Pancreas (tissue), 10 donors: ENCODE data around the gene EPB41L3. TPM values are rescaled to one million over a fixed set of nuclear protein-coding genes. Genes with fewer than 3 reads are reported as not detected.

Experiments used
- ATAC-seq, 4 donors: fragments of 200-7000 bp; cut with Tn5 transposase; one replicate each; pipeline versions ENCODE4 v1.8.0 to v1.9.1; 2020; ENCODE audit warnings: mild to moderate bottlenecking in 4 of 4, moderate library complexity in 4 of 4
- DNase-seq, 6 donors: peaks; one replicate each; pipeline ENCODE4 v3.0.0-alpha.2; 2020
- FAIRE-seq: peaks from 2 replicates; lab custom pipeline; 2012; peaks lifted over from hg19 to GRCh38; lab: Jason Lieb, UNC
- H3K27ac ChIP-seq, 4 donors: fragments of 200-600 bp; sonication (generic); 1 replicate in 3 of 4; 2 replicates in 1 of 4; pipeline versions ENCODE4 v1.5.0 to v1.8.0; 2020
- H3K27me3 ChIP-seq, 4 donors: fragments of 200-600 bp; one replicate each; pipeline ENCODE4 v1.8.0; 2021
- H3K36me3 ChIP-seq, 3 donors: fragments of 200-600 bp; sonication (generic) in 1 of 3; one replicate each; pipeline versions ENCODE4 v1.5.0 to v1.8.0; 2020 to 2021
- H3K4me1 ChIP-seq, 3 donors: fragments of 200-600 bp; one replicate each; pipeline ENCODE4 v1.8.0; 2021
- H3K4me3 ChIP-seq, 4 donors: fragments of 200-600 bp; sonication (generic) in 2 of 4; one replicate each; pipeline versions ENCODE4 v1.5.0 to v1.8.0; 2020 to 2021
- H3K9me3 ChIP-seq, 4 donors: fragments of 200-600 bp; one replicate each; pipeline ENCODE4 v1.8.0; 2021
- WGBS, 2 donors: extraction: QIAGEN DNeasy Blood & Tissue Kit; methylation state at CpG; one replicate each; pipeline ENCODE4 v1.1.7; 2013; 5-methylcytosine and 5-hydroxymethylcytosine counted together
- intact Hi-C, 3 donors: fragments of 100-400 bp; cut with DNase I; formaldehyde crosslinking; loops; one replicate each; pipeline versions ENCODE4 v1.11.1 to v1.14.2; 2022
- polyA plus RNA-seq, 2 donors: library from polyadenylated mRNA; stranded (reverse); fragments of 200-250 nt; gene quantifications; one replicate each; pipeline ENCODE4 v1.2.3, GENCODE V29; 2013
- total RNA-seq, 6 donors: library from RNA; stranded (reverse); fragmentation: NEBNext Ultra II Directional in 4 of 6; extraction: Animal tissue kit (Norgen Biotek cat#: 25700) in 4 of 6; gene quantifications; one replicate each; pipeline versions ENCODE4 v1.2.1 to v1.2.4, GENCODE V29; 2021 to 2023
- TF ChIP-seq, protein P1 (sequence below), 4 donors: fragments of 200-600 bp; sonication (generic) in 3 of 4; IDR thresholded peaks; one replicate each; pipeline versions ENCODE4 v1.5.0 to v1.8.0; 2021; ENCODE audit warnings: antibody characterized with exemption in 4 of 4
- donor health status: healthy with polysubstance abuse.
- donor health status: DM: no; HTN: no; CAD: no; lungs with moderate emphysema.
- donor health status: DM: no; HTN: no; CAD: no.
- donor health status: control.
- donor health status: control.
- donor health status: Bipolar disorder and iron deficiency.
- donor health status: DM: yes; HTN: yes; CAD: no.
- donor health status: DM: no; HTN: no; CAD: no.
- donor health status: DM: no; HTN: no; CAD: no.
- donor health status: DM: yes; HTN: yes; CAD: no.

EPB41L3 gene
- total and polyA plus RNA-seq, 8 donors: 3.8 to 18.3 (median 11.1) TPM

DNA sequence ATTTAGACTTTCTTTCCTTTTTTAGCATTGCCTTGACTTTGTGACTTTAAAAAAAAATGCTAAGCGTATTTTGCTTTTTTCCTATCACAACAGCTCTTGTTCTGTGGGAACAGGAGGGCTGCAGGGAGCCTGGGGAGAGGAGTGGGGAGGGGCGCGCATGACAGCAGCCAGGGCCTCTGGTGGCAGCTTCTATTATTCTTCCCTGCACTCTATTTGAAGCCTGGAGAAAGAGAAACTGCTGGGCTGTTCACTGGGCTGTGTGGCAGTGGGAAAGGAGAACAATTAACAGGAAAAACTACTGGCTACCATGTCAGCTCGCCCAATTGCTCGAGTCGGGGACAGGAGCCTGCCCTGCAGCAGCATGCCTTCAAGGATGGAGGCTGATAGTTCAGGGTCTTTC is 129.3 kb downstream of the EPB41L3 start:
- no peak overlapping the region for H3K27ac ChIP-seq
- peak in 2 of 4 donors; percentile 31 to 47 for ATAC-seq
- DNase-seq: no peak

GRCh38 chr18:5413447-5413846 is 130.3 kb downstream of the EPB41L3 start:
- Histone ChIP-seq H3K27ac (no peak overlapping the region), H3K4me3 (no peak overlapping the region), H3K27me3 (no peaks in the 10 kb centered on the region), H3K36me3 (no peaks in the 10 kb centered on the region), H3K9me3 (no peaks in the 10 kb centered on the region), H3K4me1 (peaks cover 0 to 7% (median 0%) of the 10 kb centered on the region in 3 donors)
- FAIRE-seq (no peak), DNase-seq (no peak), ATAC-seq (peak in 2 of 4 donors; percentile 23 to 24)
- TF ChIP-seq, protein P1, sequence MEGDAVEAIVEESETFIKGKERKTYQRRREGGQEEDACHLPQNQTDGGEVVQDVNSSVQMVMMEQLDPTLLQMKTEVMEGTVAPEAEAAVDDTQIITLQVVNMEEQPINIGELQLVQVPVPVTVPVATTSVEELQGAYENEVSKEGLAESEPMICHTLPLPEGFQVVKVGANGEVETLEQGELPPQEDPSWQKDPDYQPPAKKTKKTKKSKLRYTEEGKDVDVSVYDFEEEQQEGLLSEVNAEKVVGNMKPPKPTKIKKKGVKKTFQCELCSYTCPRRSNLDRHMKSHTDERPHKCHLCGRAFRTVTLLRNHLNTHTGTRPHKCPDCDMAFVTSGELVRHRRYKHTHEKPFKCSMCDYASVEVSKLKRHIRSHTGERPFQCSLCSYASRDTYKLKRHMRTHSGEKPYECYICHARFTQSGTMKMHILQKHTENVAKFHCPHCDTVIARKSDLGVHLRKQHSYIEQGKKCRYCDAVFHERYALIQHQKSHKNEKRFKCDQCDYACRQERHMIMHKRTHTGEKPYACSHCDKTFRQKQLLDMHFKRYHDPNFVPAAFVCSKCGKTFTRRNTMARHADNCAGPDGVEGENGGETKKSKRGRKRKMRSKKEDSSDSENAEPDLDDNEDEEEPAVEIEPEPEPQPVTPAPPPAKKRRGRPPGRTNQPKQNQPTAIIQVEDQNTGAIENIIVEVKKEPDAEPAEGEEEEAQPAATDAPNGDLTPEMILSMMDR (IDR thresholded peaks at IDR 0.05): no peak
- intact Hi-C loops: no loop called here
- WGBS, 2 donors: 62 to 63% methylated on average over 2 of the region's 2 CpGs

More for the DNA sequence above, 129.3 kb downstream of the EPB41L3 start:
- H3K4me1 ChIP-seq: peaks cover 0 to 7% (median 0%) of the 10 kb centered on the region in 3 donors
- no peaks in the 10 kb centered on the region for H3K36me3 ChIP-seq
- intact Hi-C loops: no loop called here
- no peak for FAIRE-seq
- no peaks in the 10 kb centered on the region for H3K9me3 ChIP-seq
- WGBS, 2 donors: 69 to 73% methylated on average over 6 of the region's 6 CpGs
- H3K4me3 ChIP-seq: no peak overlapping the region
- no peaks in the 10 kb centered on the region for H3K27me3 ChIP-seq
- TF ChIP-seq, protein P1 (IDR thresholded peaks at IDR 0.05): no peak

DNA sequence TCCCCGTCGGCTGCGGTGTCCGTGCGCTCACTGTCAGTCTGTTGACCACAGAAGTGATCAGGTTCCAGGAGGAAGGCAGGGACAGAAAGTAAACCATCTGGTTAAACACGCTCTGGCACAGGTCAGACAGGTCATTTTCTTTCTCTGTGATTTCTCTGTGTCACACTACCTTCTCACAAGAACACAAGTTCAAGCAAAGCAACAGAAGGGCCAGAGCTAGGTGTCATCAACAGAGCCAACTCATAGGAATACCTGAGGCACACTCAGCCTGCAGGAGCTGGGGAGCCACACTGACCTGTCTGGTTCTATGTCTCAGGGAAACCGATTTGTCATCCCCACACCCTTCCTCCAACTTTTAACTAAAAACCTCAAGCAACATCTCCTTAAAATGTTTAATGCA is 133.2 kb downstream of the EPB41L3 start:
- ATAC-seq (no peak), FAIRE-seq (no peak), DNase-seq (no peak)
- no peaks in the 10 kb centered on the region for H3K27me3 ChIP-seq
- H3K4me1 ChIP-seq: peaks cover 0 to 7% (median 0%) of the 10 kb centered on the region in 3 donors
- H3K36me3 ChIP-seq: no peaks in the 10 kb centered on the region
- no peak overlapping the region for H3K27ac ChIP-seq
- no peaks in the 10 kb centered on the region for H3K9me3 ChIP-seq
- TF ChIP-seq, protein P1 (IDR thresholded peaks at IDR 0.05): no peak
- WGBS, 2 donors: 89% methylated on average over 7 of the region's 7 CpGs
- intact Hi-C loops: no loop called here
- H3K4me3 ChIP-seq: no peak overlapping the region

- TF ChIP-seq, protein P1 (IDR thresholded peaks at IDR 0.05): no peak
- WGBS, 2 donors: 87 to 88% methylated on average over 8 of the region's 8 CpGs
Observed at GRCh38 chr18:5398269-5398668, 145.5 kb downstream of the EPB41L3 start.

GRCh38 chr18:5397102-5397501 is 146.7 kb downstream of the EPB41L3 start:
- no peaks in the 10 kb centered on the region for H3K36me3 ChIP-seq
- TF ChIP-seq, protein P1 (IDR thresholded peaks at IDR 0.05): no peak
- no peaks in the 10 kb centered on the region for H3K27me3 ChIP-seq
- 90 to 93% methylated on average over 18 of the region's 18 CpGs for WGBS, 2 donors
- no peak overlapping the region for H3K27ac ChIP-seq
- DNase-seq: no peak
- FAIRE-seq: no peak
- no peak overlapping the region for H3K4me3 ChIP-seq
- ATAC-seq: no peak
- intact Hi-C loops: loop anchor here in 1 of 3 donors (5.0 kb wide), 1 partner anchor 245 kb away; no protein-coding TSS in a partner anchor
- no peaks in the 10 kb centered on the region for H3K9me3 ChIP-seq
- H3K4me1 ChIP-seq: no peaks in the 10 kb centered on the region

More at GRCh38 chr18:5398269-5398668, 145.5 kb downstream of the EPB41L3 start:
- no peak for ATAC-seq
- Histone ChIP-seq H3K27me3 (no peaks in the 10 kb centered on the region), H3K4me3 (no peak overlapping the region), H3K9me3 (no peaks in the 10 kb centered on the region), H3K36me3 (no peaks in the 10 kb centered on the region), H3K4me1 (no peaks in the 10 kb centered on the region), H3K27ac (no peak overlapping the region)
- no peak for FAIRE-seq
- DNase-seq: no peak
- intact Hi-C loops: loop anchor here in 1 of 3 donors (5.0 kb wide), 1 partner anchor 246 kb away; no protein-coding TSS in a partner anchor
